Adrenal gland (tissue), 12 donors: ENCODE results near the gene EPHB2. TPM values are rescaled to one million over a fixed set of nuclear protein-coding genes. Genes with fewer than 3 reads are reported as not detected.

ENCODE experiments used
- DNase-seq, 7 donors: peaks; one replicate each; pipeline ENCODE4 v3.0.0-alpha.2; 2019 to 2020
- H3K27ac ChIP-seq, 5 donors: fragments of 200-600 bp; sonication (generic) in 4 of 5; 1 replicate in 3 of 5; 2 replicates in 2 of 5; pipeline versions ENCODE4 v1.5.1 to v1.8.0; 2016 to 2020; ENCODE audit warnings: mild to moderate bottlenecking in 1 of 5
- H3K27me3 ChIP-seq: fragments of 200-600 bp; 2 replicates; pipeline ENCODE4 v1.8.0; 2021
- H3K36me3 ChIP-seq, 2 donors: fragments of 200-600 bp; replicated peaks in 1 of 2; 1 replicate in 1 of 2; 2 replicates in 1 of 2; pipeline versions ENCODE4 v1.5.1 to v1.8.0; 2018 to 2022
- H3K4me1 ChIP-seq, 2 donors: fragments of 200-600 bp; replicated peaks in 1 of 2; 1 replicate in 1 of 2; 2 replicates in 1 of 2; pipeline versions ENCODE4 v1.5.1 to v1.8.0; 2018 to 2021
- H3K4me3 ChIP-seq, 4 donors: fragments of 200-600 bp; sonication (generic) in 3 of 4; one replicate each; pipeline ENCODE4 v1.5.1; 2016 to 2018
- H3K9me3 ChIP-seq, 3 donors: fragments of 200-600 bp; sonication (generic) in 1 of 3; replicated peaks in 1 of 3; 1 replicate in 2 of 3; 2 replicates in 1 of 3; pipeline versions ENCODE4 v1.5.1 to v1.8.0; 2016 to 2021
- CTCF ChIP-seq, 6 experiments: fragments of 450-650 bp in 4 of 6; fragments of 200-600 bp in 2 of 6; sonication (generic) in 1 of 6; IDR thresholded peaks; 1 replicate in 5 of 6; 2 replicates in 1 of 6; pipeline versions ENCODE4 v1.5.1 to v1.8.0; 2016 to 2021; ENCODE audit warnings: antibody characterized with exemption in 6 of 6, mild to moderate bottlenecking in 2 of 6, moderate library complexity in 1 of 6
- POLR2A ChIP-seq, 2 donors: fragments of 450-650 bp; IDR thresholded peaks; one replicate each; pipeline ENCODE4 v1.6.1; 2017; ENCODE audit warnings: antibody characterized with exemption in 2 of 2, mild to moderate bottlenecking in 2 of 2, moderate library complexity in 1 of 2
- WGBS, 4 donors: extraction: QIAGEN DNeasy Blood & Tissue Kit in 2 of 4; methylation state at CpG; one replicate each; pipeline versions ENCODE4 v1.1.5 to v1.1.7; 2013 to 2017; 5-methylcytosine and 5-hydroxymethylcytosine counted together
- intact Hi-C, 2 donors: fragments of 100-400 bp; cut with DNase I; formaldehyde crosslinking; loops; one replicate each; pipeline versions ENCODE4 v1.14.1 to v1.15.0; 2022 to 2023
- polyA plus RNA-seq, 3 donors: library from polyadenylated mRNA; stranded (reverse); fragments of 200-250 nt in 2 of 3; fragments of 350-450 nt in 1 of 3; fragmentation: Illumina TruSeq in 1 of 3; extraction: RNeasy Lipid Tissue Mini Kit (QIAGEN cat#74804) in 1 of 3; gene quantifications; one replicate each; pipeline ENCODE4 v1.2.3, GENCODE V29; 2013 to 2014
- total RNA-seq, 9 donors: library from RNA; depleted of rRNA in 4 of 9; stranded (reverse); fragments of >200 nt in 4 of 9; fragments of 120-200 nt in 1 of 9; fragmentation: NEBNext Ultra II Directional in 1 of 9; extraction: Animal tissue kit (Norgen Biotek cat#: 25700) in 1 of 9; gene quantifications; one replicate each; pipeline versions ENCODE4 v1.1.0 to v1.2.4, GENCODE V29; 2013 to 2023
- donor health status: healthy with polysubstance abuse.
- donor health status: Bipolar disorder and iron deficiency.
- donor health status: DM: yes; HTN: yes; CAD: no.
- donor health status: DM: no; HTN: no; CAD: no.
- donor health status: DM: no; HTN: no; CAD: no.
- donor health status: DM: yes; HTN: yes; CAD: no.

The EPHB2 gene
- total and polyA plus RNA-seq, 12 donors: 0.67 to 10.3 (median 3.1) TPM

- intact Hi-C loops: no loop called here
- no peaks in the 10 kb centered on the region for H3K27me3 ChIP-seq
- WGBS, 4 donors: 55 to 66% (median 63%) methylated on average over 8 to 10 of the region's 10 CpGs
- no peak overlapping the region for H3K27ac ChIP-seq
- no peaks in the 10 kb centered on the region for H3K4me1 ChIP-seq
- no peak for DNase-seq
- no peaks in the 10 kb centered on the region for H3K36me3 ChIP-seq
- H3K4me3 ChIP-seq: no peak overlapping the region
- no peaks in the 10 kb centered on the region for H3K9me3 ChIP-seq
- TF ChIP-seq CTCF (IDR thresholded peaks at IDR 0.05): no peak
- no peak for TF ChIP-seq POLR2A (IDR thresholded peaks at IDR 0.05)
These were observed 25.0 kb upstream of the EPHB2 start for GRCh38 chr1:22685591-22686059.

- TF ChIP-seq CTCF (IDR thresholded peaks at IDR 0.05) (no peak), POLR2A (IDR thresholded peaks at IDR 0.05) (no peak)
- no peaks in the 10 kb centered on the region for H3K27me3 ChIP-seq
- no peak for DNase-seq
- H3K36me3 ChIP-seq: no peaks in the 10 kb centered on the region
- H3K4me3 ChIP-seq: no peak overlapping the region
- WGBS, 4 donors: 79 to 100% (median 90%) methylated on average over 1 to 2 of the region's 2 CpGs
- no peaks in the 10 kb centered on the region for H3K4me1 ChIP-seq
- no peaks in the 10 kb centered on the region for H3K9me3 ChIP-seq
- intact Hi-C loops: no loop called here
- H3K27ac ChIP-seq: no peak overlapping the region
These were observed 23.4 kb upstream of the EPHB2 start for GRCh38 chr1:22687191-22687590.

- intact Hi-C loops: no loop called here
- H3K4me3 ChIP-seq: no peak overlapping the region
- H3K27ac ChIP-seq: no peak overlapping the region
- H3K4me1 ChIP-seq: no peaks in the 10 kb centered on the region
- no peaks in the 10 kb centered on the region for H3K36me3 ChIP-seq
- TF ChIP-seq CTCF (IDR thresholded peaks at IDR 0.05) (no peak), POLR2A (IDR thresholded peaks at IDR 0.05) (no peak)
- H3K27me3 ChIP-seq: no peaks in the 10 kb centered on the region
- no peak for DNase-seq
- H3K9me3 ChIP-seq: no peaks in the 10 kb centered on the region
These were observed 22.2 kb upstream of the EPHB2 start for GRCh38 chr1:22688466-22688865.

- DNase-seq: no peak
- WGBS, 4 donors: 74 to 89% (median 76%) methylated on average over 6 to 11 of the region's 11 CpGs
- TF ChIP-seq POLR2A (IDR thresholded peaks at IDR 0.05) (no peak), CTCF (IDR thresholded peaks at IDR 0.05) (no peak)
These were observed 21.1 kb upstream of the EPHB2 start for GRCh38 chr1:22689505-22689904.

More at GRCh38 chr1:22689505-22689904, 21.1 kb upstream of the EPHB2 start:
- no peaks in the 10 kb centered on the region for H3K27me3 ChIP-seq
- H3K36me3 ChIP-seq: no peaks in the 10 kb centered on the region
- H3K4me3 ChIP-seq: no peak overlapping the region
- no peaks in the 10 kb centered on the region for H3K4me1 ChIP-seq
- no peaks in the 10 kb centered on the region for H3K9me3 ChIP-seq
- H3K27ac ChIP-seq: no peak overlapping the region
- intact Hi-C loops: no loop called here
